Ishikawa (cell line): ENCODE data around the gene GRIK2.

ENCODE experiments used
- CEBPB ChIP-seq: IDR thresholded peaks from 2 replicates; pipeline ENCODE4 v1.6.1; 2012
- CREB1 ChIP-seq: IDR thresholded peaks from 2 replicates; pipeline ENCODE4 v1.6.1; 2012; ENCODE audit warnings: low read depth
- EGR1 ChIP-seq: IDR thresholded peaks from 2 replicates; pipeline ENCODE4 v1.6.1; 2012
- EP300 ChIP-seq: IDR thresholded peaks from 2 replicates; pipeline ENCODE4 v1.6.1; 2012; ENCODE audit warnings: borderline replicate concordance
- FOXM1 ChIP-seq: IDR thresholded peaks from 2 replicates; pipeline ENCODE4 v1.6.1; 2012; ENCODE audit warnings: low read depth, borderline replicate concordance
- MAX ChIP-seq: IDR thresholded peaks from 2 replicates; pipeline ENCODE4 v1.6.1; 2012
- NFIC ChIP-seq: IDR thresholded peaks from 2 replicates; pipeline ENCODE4 v1.6.1; 2012
- RAD21 ChIP-seq: IDR thresholded peaks from 2 replicates; pipeline ENCODE4 v1.6.1; 2012; ENCODE audit warnings: low read depth
- REST ChIP-seq: IDR thresholded peaks from 2 replicates; pipeline ENCODE4 v1.6.1; 2012; ENCODE audit warnings: low read depth, mild to moderate bottlenecking
- TAF1 ChIP-seq: IDR thresholded peaks from 2 replicates; pipeline ENCODE4 v1.6.1; 2012; ENCODE audit warnings: low read depth, mild to moderate bottlenecking
- TCF12 ChIP-seq: IDR thresholded peaks from 2 replicates; pipeline ENCODE4 v1.6.1; 2012; ENCODE audit warnings: low read depth
- TEAD4 ChIP-seq: IDR thresholded peaks from 2 replicates; pipeline ENCODE4 v1.6.1; 2012
- USF1 ChIP-seq: IDR thresholded peaks from 2 replicates; pipeline ENCODE4 v1.6.1; 2012
- YY1 ChIP-seq: IDR thresholded peaks from 2 replicates; pipeline ENCODE4 v1.6.1; 2012; ENCODE audit warnings: low read depth
- ZBTB7A ChIP-seq: IDR thresholded peaks from 2 replicates; pipeline ENCODE4 v1.6.1; 2012; ENCODE audit warnings: low read depth

GRIK2 gene

GRCh38 chr6:101994521-101994920 lies 601.0 kb downstream of the GRIK2 start:
- TF ChIP-seq YY1 (no peak), CREB1 (no peak), REST (no peak), MAX (no peak), TAF1 (no peak), EP300 (no peak), FOXM1 (no peak), TCF12 (no peak), TEAD4 (no peak), RAD21 (no peak), NFIC (no peak)

GRCh38 chr6:102015431-102015830 lies 621.9 kb downstream of the GRIK2 start:
- no peak for TF ChIP-seq MAX
- no peak for TF ChIP-seq NFIC
- TF ChIP-seq ZBTB7A = no peak
- no peak for TF ChIP-seq TAF1
- TF ChIP-seq EGR1 = no peak
- no peak for TF ChIP-seq CREB1
- TF ChIP-seq TEAD4 = no peak
- no peak for TF ChIP-seq EP300
- no peak for TF ChIP-seq FOXM1
- TF ChIP-seq CEBPB = no peak
- no peak for TF ChIP-seq YY1
- no peak for TF ChIP-seq USF1
- TF ChIP-seq REST = no peak
- no peak for TF ChIP-seq RAD21
- no peak for TF ChIP-seq TCF12

GRCh38 chr6:102022281-102022680 lies 628.8 kb downstream of the GRIK2 start:
- TF ChIP-seq REST (no peak), TAF1 (no peak), USF1 (no peak), CREB1 (no peak), RAD21 (no peak), EGR1 (no peak), YY1 (no peak), EP300 (no peak), MAX (no peak), CEBPB (no peak), TEAD4 (no peak), FOXM1 (no peak), ZBTB7A (no peak), TCF12 (no peak), NFIC (no peak)

- TF ChIP-seq RAD21 (no peak), EP300 (no peak), NFIC (no peak), REST (no peak)
Measured at GRCh38 chr6:102022803-102023202, 629.3 kb downstream of the GRIK2 start.
